HUDEP-2 (cell line): ENCODE results near the gene TRIM8.

Experiments
- DNase-seq, 76 experiments: peaks; one replicate each; lab custom pipeline; 2025; ENCODE audit not compliant: unreplicated experiment in 76 of 76; lab: John Stamatoyannopoulos, UW

Gene TRIM8

GRCh38 chr10:102644066-102644645 lies at the start of gene TRIM8:
Gene TRIM8, plus strand, starts transcription at chr10:102644479. Its CDS starts 139 bp downstream, at chr10:102644618.
- peak in 50 of 76 experiments; percentile 15 to 79 (median 48) for DNase-seq

GRCh38 chr10:102595293-102595692 lies 49.0 kb upstream of the TRIM8 start:
- no peak for DNase-seq

- no peak for DNase-seq
Observed at GRCh38 chr10:102595897-102596296, 48.4 kb upstream of the TRIM8 start.

- peak in 42 of 76 experiments; percentile 3 to 58 (median 28) for DNase-seq
Observed at GRCh38 chr10:102596506-102596971, 47.7 kb upstream of the TRIM8 start.

GRCh38 chr10:102597131-102597991 lies 46.9 kb upstream of the TRIM8 start:
- no peak for DNase-seq

GRCh38 chr10:102598243-102598642 lies 46.0 kb upstream of the TRIM8 start:
- no peak for DNase-seq

GRCh38 chr10:102599565-102600327 lies 44.5 kb upstream of the TRIM8 start:
- DNase-seq: peak in 66 of 76 experiments; percentile 8 to 80 (median 55)

GRCh38 chr10:102600816-102601215 lies 43.5 kb upstream of the TRIM8 start:
- DNase-seq: no peak

- DNase-seq: no peak
Observed at GRCh38 chr10:102601639-102602038, 42.6 kb upstream of the TRIM8 start.

GRCh38 chr10:102602272-102603045 lies 41.8 kb upstream of the TRIM8 start:
- no peak for DNase-seq

GRCh38 chr10:102603946-102604345 lies 40.3 kb upstream of the TRIM8 start:
- DNase-seq: no peak

GRCh38 chr10:102604439-102604841 lies 39.8 kb upstream of the TRIM8 start:
- DNase-seq: no peak

GRCh38 chr10:102605712-102606111 lies 38.6 kb upstream of the TRIM8 start:
- no peak for DNase-seq

- no peak for DNase-seq
Observed at GRCh38 chr10:102608487-102608886, 35.8 kb upstream of the TRIM8 start.

- DNase-seq: no peak
Observed at GRCh38 chr10:102610441-102610887, 33.8 kb upstream of the TRIM8 start.

GRCh38 chr10:102611514-102612087 lies 32.7 kb upstream of the TRIM8 start:
- no peak for DNase-seq

- no peak for DNase-seq
Observed at GRCh38 chr10:102612964-102613275, 31.4 kb upstream of the TRIM8 start.

- DNase-seq: no peak
Observed at GRCh38 chr10:102613286-102613685, 31.0 kb upstream of the TRIM8 start.

GRCh38 chr10:102613785-102614184 lies 30.5 kb upstream of the TRIM8 start:
- DNase-seq: no peak

GRCh38 chr10:102614888-102615287 lies 29.4 kb upstream of the TRIM8 start:
- DNase-seq: no peak
